ENCODE results near the gene DZIP3. TPM values are rescaled to one million over a fixed set of nuclear protein-coding genes. Genes with fewer than 3 reads are reported as not detected.
"Not testable (repeated sequence)": the region's sequence is repeated elsewhere in the genome, so short reads cannot be mapped to it uniquely, and the experiment has no call there.

DZIP3 gene
- total RNA-seq, 2 experiments from 2014 or later = 14.5 to 31.8 TPM

DNA sequence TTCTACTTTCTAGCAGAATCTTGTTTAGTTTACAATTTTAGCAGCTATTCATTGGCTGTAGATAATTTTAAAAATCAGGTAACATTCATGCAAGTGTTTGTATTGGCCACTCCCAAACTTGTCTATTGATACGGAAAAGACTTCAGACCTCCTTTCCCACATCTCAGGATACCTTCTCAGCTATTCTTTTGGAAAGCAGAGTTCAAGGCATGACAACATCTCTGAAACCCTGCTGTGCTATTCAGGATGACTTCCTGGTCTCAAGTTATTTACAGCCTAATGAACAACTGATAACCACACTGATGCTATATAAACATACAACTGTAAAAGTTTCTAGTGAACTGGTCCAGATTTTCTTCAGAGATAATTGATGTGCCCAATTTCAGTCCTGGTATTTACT, 55.8 kb downstream of the DZIP3 start:
- Histone ChIP-seq H3K9me2 (ENCODE audit: insufficient read depth, low read length) (no peaks in the 10 kb centered on the region), H3K4me3 (ENCODE audit: low read depth, low read length, poor library complexity, severe bottlenecking) (no peak overlapping the region), H3K4me1 (ENCODE audit: insufficient read depth, low read length, poor library complexity, severe bottlenecking) (no peaks in the 10 kb centered on the region), H4K20me1 (ENCODE audit: insufficient read depth, low read length) (no peaks in the 10 kb centered on the region), H2AFZ (ENCODE audit: low read length) (no peak overlapping the region), H3K36me3 (ENCODE audit: insufficient read depth, low read length) (peaks cover 30% of the 10 kb centered on the region), H3K4me2 (ENCODE audit: low read length) (no peak overlapping the region), H3K9me3 (ENCODE audit: low read length) (no peaks in the 10 kb centered on the region), H3K27ac (ENCODE audit: low read depth, low read length, poor library complexity, severe bottlenecking) (no peak overlapping the region), H3K79me2 (ENCODE audit: insufficient read depth, low read depth, low read length) (no peaks in the 10 kb centered on the region)
- intact Hi-C loops (cut with micrococcal nuclease; ENCODE audit: unreplicated experiment) = no loop called here
- CTCF ChIA-PET (ENCODE audit: unreplicated experiment) = no interaction called here
- no TSS peak for BruUV-seq (replicated peaks)
- POLR2A ChIA-PET = no interaction called here
- TF ChIP-seq EZH2phosphoT487 (IDR thresholded peaks at IDR 0.05; ENCODE audit: borderline replicate concordance, low read depth, low read length) = no peak
- no peak for DNase-seq (ENCODE audit: low spot score)

- CTCF ChIA-PET (ENCODE audit: unreplicated experiment); H3K4me3 ChIP-seq (ENCODE audit: low read depth, low read length, poor library complexity, severe bottlenecking); POLR2A ChIA-PET: not testable (repeated sequence)
These were observed 66.1 kb downstream of the DZIP3 start for GRCh38 chr3:108655664-108656063.

DNA sequence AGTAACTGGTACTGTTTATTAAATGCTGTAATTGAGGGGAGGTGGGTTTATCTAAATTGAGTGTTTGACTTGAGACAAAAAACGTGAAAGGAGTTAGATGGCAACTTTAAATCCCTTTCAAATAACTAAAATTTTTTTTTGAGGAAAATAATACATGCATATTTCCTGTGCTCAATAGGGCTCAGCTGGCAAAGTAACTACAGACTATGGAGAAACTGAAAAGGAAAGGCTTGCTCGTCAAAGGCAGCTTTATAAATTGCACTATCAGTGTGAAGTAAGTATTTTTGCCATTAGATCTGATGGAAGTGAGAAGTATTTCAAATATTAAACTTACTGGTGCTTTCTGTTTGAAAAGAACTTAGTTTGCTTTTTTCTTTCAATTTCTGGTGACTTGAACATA, 72.2 kb downstream of the DZIP3 start:
- no TSS peak for BruUV-seq (replicated peaks)

More at GRCh38 chr3:108655664-108656063, 66.1 kb downstream of the DZIP3 start:
- H4K20me1 ChIP-seq (ENCODE audit: insufficient read depth, low read length); H3K9me3 ChIP-seq (ENCODE audit: low read length); H3K4me1 ChIP-seq (ENCODE audit: insufficient read depth, low read length, poor library complexity, severe bottlenecking); H2AFZ ChIP-seq (ENCODE audit: low read length); DNase-seq (ENCODE audit: low spot score); H3K27ac ChIP-seq (ENCODE audit: low read depth, low read length, poor library complexity, severe bottlenecking); intact Hi-C loops (cut with micrococcal nuclease; ENCODE audit: unreplicated experiment); H3K4me2 ChIP-seq (ENCODE audit: low read length); H3K9me2 ChIP-seq (ENCODE audit: insufficient read depth, low read length); BruUV-seq (replicated peaks); H3K79me2 ChIP-seq (ENCODE audit: insufficient read depth, low read depth, low read length): not testable (repeated sequence)
- H3K36me3 ChIP-seq (ENCODE audit: insufficient read depth, low read length) = peaks cover 24% of the 10 kb centered on the region

More for the DNA sequence above, 72.2 kb downstream of the DZIP3 start:
- Histone ChIP-seq H3K4me2 (ENCODE audit: low read length) (no peak overlapping the region), H3K9me2 (ENCODE audit: insufficient read depth, low read length) (no peaks in the 10 kb centered on the region), H3K36me3 (ENCODE audit: insufficient read depth, low read length) (no peaks in the 10 kb centered on the region), H2AFZ (ENCODE audit: low read length) (no peak overlapping the region), H3K4me3 (ENCODE audit: low read depth, low read length, poor library complexity, severe bottlenecking) (no peak overlapping the region), H3K79me2 (ENCODE audit: insufficient read depth, low read depth, low read length) (no peaks in the 10 kb centered on the region), H3K27ac (ENCODE audit: low read depth, low read length, poor library complexity, severe bottlenecking) (no peak overlapping the region), H3K9me3 (ENCODE audit: low read length) (no peaks in the 10 kb centered on the region), H4K20me1 (ENCODE audit: insufficient read depth, low read length) (no peaks in the 10 kb centered on the region), H3K4me1 (ENCODE audit: insufficient read depth, low read length, poor library complexity, severe bottlenecking) (no peaks in the 10 kb centered on the region)
- no peak for TF ChIP-seq EZH2phosphoT487 (IDR thresholded peaks at IDR 0.05; ENCODE audit: borderline replicate concordance, low read depth, low read length)
- TF ChIP-seq, protein P1, sequence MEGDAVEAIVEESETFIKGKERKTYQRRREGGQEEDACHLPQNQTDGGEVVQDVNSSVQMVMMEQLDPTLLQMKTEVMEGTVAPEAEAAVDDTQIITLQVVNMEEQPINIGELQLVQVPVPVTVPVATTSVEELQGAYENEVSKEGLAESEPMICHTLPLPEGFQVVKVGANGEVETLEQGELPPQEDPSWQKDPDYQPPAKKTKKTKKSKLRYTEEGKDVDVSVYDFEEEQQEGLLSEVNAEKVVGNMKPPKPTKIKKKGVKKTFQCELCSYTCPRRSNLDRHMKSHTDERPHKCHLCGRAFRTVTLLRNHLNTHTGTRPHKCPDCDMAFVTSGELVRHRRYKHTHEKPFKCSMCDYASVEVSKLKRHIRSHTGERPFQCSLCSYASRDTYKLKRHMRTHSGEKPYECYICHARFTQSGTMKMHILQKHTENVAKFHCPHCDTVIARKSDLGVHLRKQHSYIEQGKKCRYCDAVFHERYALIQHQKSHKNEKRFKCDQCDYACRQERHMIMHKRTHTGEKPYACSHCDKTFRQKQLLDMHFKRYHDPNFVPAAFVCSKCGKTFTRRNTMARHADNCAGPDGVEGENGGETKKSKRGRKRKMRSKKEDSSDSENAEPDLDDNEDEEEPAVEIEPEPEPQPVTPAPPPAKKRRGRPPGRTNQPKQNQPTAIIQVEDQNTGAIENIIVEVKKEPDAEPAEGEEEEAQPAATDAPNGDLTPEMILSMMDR (conservative IDR thresholded peaks at IDR 0.05; ENCODE audit: low read length) = no peak
- intact Hi-C loops (cut with micrococcal nuclease; ENCODE audit: unreplicated experiment) = loop anchor here (1.0 to 2.0 kb wide), 3 partner anchors 254 to 421 kb away; no protein-coding TSS in a partner anchor
- ChIA-PET POLR2A (no interaction called here), CTCF (ENCODE audit: unreplicated experiment) (no interaction called here)
- no peak for DNase-seq (ENCODE audit: low spot score)
